DND-41 (cell line): Measurements from ENCODE around the gene NME3.

Experiments used
- ATAC-seq: fragments of 200-7000 bp; cut with Tn5 transposase; 3 replicates; pipeline ENCODE4 v1.9.1; 2021; ENCODE audit warnings: low read depth; ENCODE audit not compliant: insufficient read depth
- DNase-seq: peaks from one replicate; pipeline ENCODE4 v3.0.0-alpha.2; 2020
- H2AFZ ChIP-seq: 2 replicates; pipeline ENCODE4 v1.6.0; 2012; ENCODE audit warnings: low read depth, low read length
- H3K27ac ChIP-seq: 2 replicates; pipeline ENCODE4 v1.5.1; 2012; ENCODE audit warnings: low read length, inconsistent platforms
- H3K27me3 ChIP-seq: fragments of 200-600 bp; sonication (generic); 2 replicates; pipeline ENCODE4 v1.6.0; 2012; ENCODE audit warnings: low read length, mild to moderate bottlenecking, inconsistent platforms; ENCODE audit not compliant: insufficient read depth, poor library complexity
- H3K36me3 ChIP-seq: 2 replicates; pipeline ENCODE4 v1.5.1; 2012; ENCODE audit warnings: low read length, inconsistent platforms; ENCODE audit not compliant: insufficient read depth
- H3K4me1 ChIP-seq: 2 replicates; pipeline ENCODE4 v1.5.1; 2012; ENCODE audit warnings: mild to moderate bottlenecking, low read length; ENCODE audit not compliant: insufficient read depth
- H3K4me2 ChIP-seq: 2 replicates; pipeline ENCODE4 v1.6.0; 2012; ENCODE audit warnings: mild to moderate bottlenecking, moderate library complexity, low read length, inconsistent platforms; ENCODE audit not compliant: insufficient read depth
- H3K4me3 ChIP-seq, 2 experiments: fragments of 200-600 bp in 1 of 2; shearing (Covaris generic) in 1 of 2; 2 replicates each; pipeline ENCODE4 v1.5.1; 2012 to 2016; ENCODE audit warnings: inconsistent platforms in 2 of 2, low read length in 2 of 2, mild to moderate bottlenecking in 2 of 2, low read depth in 1 of 2, moderate library complexity in 1 of 2
- H3K79me2 ChIP-seq: 2 replicates; pipeline ENCODE4 v1.6.0; 2012; ENCODE audit warnings: low read length, inconsistent platforms; ENCODE audit not compliant: insufficient read depth
- H3K9ac ChIP-seq: 2 replicates; pipeline ENCODE4 v1.6.0; 2012; ENCODE audit warnings: low read depth, mild to moderate bottlenecking, inconsistent platforms, low read length, moderate library complexity
- H3K9me3 ChIP-seq: 2 replicates; pipeline ENCODE4 v1.5.1; 2012; ENCODE audit warnings: low read length, moderate library complexity, mild to moderate bottlenecking, inconsistent platforms; ENCODE audit not compliant: insufficient read depth, severe bottlenecking
- H4K20me1 ChIP-seq: 2 replicates; pipeline ENCODE4 v1.6.0; 2012; ENCODE audit warnings: low read length; ENCODE audit not compliant: insufficient read depth
- CTCF ChIP-seq: IDR thresholded peaks from 2 replicates; pipeline ENCODE4 v1.5.1; 2012; ENCODE audit warnings: borderline replicate concordance, low read length, moderate library complexity, mild to moderate bottlenecking; ENCODE audit not compliant: poor library complexity, severe bottlenecking; ENCODE audit errors: extremely low read depth
- EZH2 ChIP-seq: IDR thresholded peaks from 3 replicates; pipeline ENCODE4 v1.6.1; 2012; ENCODE audit warnings: borderline replicate concordance, low read depth, mild to moderate bottlenecking, moderate library complexity, low read length, inconsistent platforms; ENCODE audit not compliant: severe bottlenecking

Gene NME3

GRCh38 chr16:1779234-1779701 lies 7.9 kb upstream of the NME3 start:
- H3K4me2 ChIP-seq = no peak overlapping the region
- no peak for DNase-seq
- H4K20me1 ChIP-seq = peaks cover 75% of the 10 kb centered on the region
- peaks cover 70% of the 10 kb centered on the region for H3K36me3 ChIP-seq
- H3K4me1 ChIP-seq = peaks cover 45% of the 10 kb centered on the region
- H3K9ac ChIP-seq = peak overlapping the region; percentile 17; the same call in 1 of the 2 replicates
- no peak overlapping the region for H2AFZ ChIP-seq
- no peaks in the 10 kb centered on the region for H3K9me3 ChIP-seq
- no peak overlapping the region for H3K27ac ChIP-seq
- H3K4me3 ChIP-seq = no peak overlapping the region
- no peaks in the 10 kb centered on the region for H3K27me3 ChIP-seq
- H3K79me2 ChIP-seq = peaks cover 66% of the 10 kb centered on the region
- ATAC-seq = no peak
- no peak for TF ChIP-seq EZH2
- no peak for TF ChIP-seq CTCF

- no peak for DNase-seq
- Histone ChIP-seq H3K4me2 (no peak overlapping the region), H3K9ac (no peak overlapping the region), H2AFZ (no peak overlapping the region), H3K27me3 (no peaks in the 10 kb centered on the region), H3K4me3 (no peak overlapping the region), H4K20me1 (peaks cover 75% of the 10 kb centered on the region), H3K9me3 (no peaks in the 10 kb centered on the region), H3K27ac (no peak overlapping the region), H3K79me2 (peaks cover 67% of the 10 kb centered on the region), H3K4me1 (peaks cover 44% of the 10 kb centered on the region), H3K36me3 (peaks cover 70% of the 10 kb centered on the region)
- TF ChIP-seq CTCF (no peak), EZH2 (no peak)
- no peak for ATAC-seq
These were observed 7.1 kb upstream of the NME3 start for GRCh38 chr16:1778200-1779179.

GRCh38 chr16:1777375-1778199 lies 6.2 kb upstream of the NME3 start:
- TF ChIP-seq EZH2 (no peak), CTCF (no peak)
- no peaks in the 10 kb centered on the region for H3K27me3 ChIP-seq
- peaks cover 69% of the 10 kb centered on the region for H3K79me2 ChIP-seq
- no peak for DNase-seq
- peaks cover 70% of the 10 kb centered on the region for H4K20me1 ChIP-seq
- no peak overlapping the region for H2AFZ ChIP-seq
- ATAC-seq = no peak
- no peak overlapping the region for H3K4me3 ChIP-seq
- H3K4me2 ChIP-seq = no peak overlapping the region
- H3K4me1 ChIP-seq = peaks cover 44% of the 10 kb centered on the region
- H3K27ac ChIP-seq = no peak overlapping the region
- H3K9ac ChIP-seq = no peak overlapping the region
- H3K36me3 ChIP-seq = peaks cover 65% of the 10 kb centered on the region
- no peaks in the 10 kb centered on the region for H3K9me3 ChIP-seq
